RKO (cell line): Measurements from ENCODE around the gene PLEKHA6.
A peak's percentile ranks its signal among the peaks of the same experiment; 100 is the strongest.
"Not testable (repeated sequence)": the region's sequence is repeated elsewhere in the genome, so short reads cannot be mapped to it uniquely, and the experiment has no call there.

Experiments
- DNase-seq: peaks from one replicate; pipeline ENCODE4 v3.0.0-alpha.2; 2016; ENCODE audit warnings: low spot score

The PLEKHA6 gene

GRCh38 chr1:204310970-204311369 is 48.8 kb downstream of the PLEKHA6 start:
- DNase-seq = not testable (repeated sequence)

GRCh38 chr1:204308023-204308628 is 51.6 kb downstream of the PLEKHA6 start:
- DNase-seq = no peak

GRCh38 chr1:204307334-204307883 is 52.3 kb downstream of the PLEKHA6 start:
- no peak for DNase-seq

- no peak for DNase-seq
These were observed 53.7 kb downstream of the PLEKHA6 start for GRCh38 chr1:204306076-204306475.

- no peak for DNase-seq
These were observed 55.7 kb downstream of the PLEKHA6 start for GRCh38 chr1:204304067-204304466.

- DNase-seq = no peak
These were observed 57.0 kb downstream of the PLEKHA6 start for GRCh38 chr1:204302769-204303168.

GRCh38 chr1:204301171-204301957 is 58.4 kb downstream of the PLEKHA6 start:
- DNase-seq = no peak

- no peak for DNase-seq
These were observed 59.8 kb downstream of the PLEKHA6 start for GRCh38 chr1:204299814-204300365.

- DNase-seq = no peak
These were observed 63.2 kb downstream of the PLEKHA6 start for GRCh38 chr1:204296431-204296988.

- no peak for DNase-seq
These were observed 64.1 kb downstream of the PLEKHA6 start for GRCh38 chr1:204295671-204296070.

- peak; percentile 34 for DNase-seq
These were observed 65.4 kb downstream of the PLEKHA6 start for GRCh38 chr1:204294357-204294756.

GRCh38 chr1:204293605-204294337 is 66.0 kb downstream of the PLEKHA6 start:
- DNase-seq = no peak

- DNase-seq = no peak
These were observed 67.0 kb downstream of the PLEKHA6 start for GRCh38 chr1:204292740-204293139.

- no peak for DNase-seq
These were observed 70.4 kb downstream of the PLEKHA6 start for GRCh38 chr1:204289280-204289679.

- DNase-seq = no peak
These were observed 71.6 kb downstream of the PLEKHA6 start for GRCh38 chr1:204288021-204288588.

- DNase-seq = no peak
These were observed 72.2 kb downstream of the PLEKHA6 start for GRCh38 chr1:204287466-204287891.

GRCh38 chr1:204286831-204287421 is 72.8 kb downstream of the PLEKHA6 start:
- no peak for DNase-seq

GRCh38 chr1:204286315-204286714 is 73.4 kb downstream of the PLEKHA6 start:
- no peak for DNase-seq

- no peak for DNase-seq
These were observed 74.1 kb downstream of the PLEKHA6 start for GRCh38 chr1:204285436-204286305.

- DNase-seq = no peak
These were observed 74.8 kb downstream of the PLEKHA6 start for GRCh38 chr1:204284929-204285328.
